ENCODE results near the gene CDC23. TPM values are rescaled to one million over a fixed set of nuclear protein-coding genes. Genes with fewer than 3 reads are reported as not detected.

CDC23 gene
- total RNA-seq, 1 experiment from 2014 or later, result 41.3 TPM

- Histone ChIP-seq H2BK5ac (ENCODE audit: insufficient read length, low read length) (no peak overlapping the region), H4K8ac (replicated peaks; ENCODE audit: insufficient read length, low read depth, low read length) (no peak overlapping the region), H3K23ac (ENCODE audit: insufficient read length, low read depth, low read length) (no peak overlapping the region), H3K27ac (ENCODE audit: insufficient read length, low read depth, low read length) (no peak overlapping the region), H2BK12ac (ENCODE audit: insufficient read length, low read depth, low read length) (no peak overlapping the region), H3K23me2 (ENCODE audit: insufficient read length, low read depth, low read length, poor library complexity, severe bottlenecking) (peaks cover 5% of the 10 kb centered on the region), H3K27me3 (ENCODE audit: insufficient read depth, low read length) (no peaks in the 10 kb centered on the region; the same call in 1 of the 2 replicates), H3K79me2 (ENCODE audit: insufficient read depth, low read length) (no peaks in the 10 kb centered on the region), H2BK120ac (ENCODE audit: low read depth, low read length, poor library complexity, severe bottlenecking) (no peak overlapping the region), H3T11ph (ENCODE audit: low read length) (no peak overlapping the region), H2AFZ (ENCODE audit: low read length) (no peak overlapping the region), H2BK15ac (ENCODE audit: low read depth, low read length) (no peak overlapping the region), H3K4me2 (ENCODE audit: insufficient read depth, insufficient read length, low read length) (no peak overlapping the region), H3K4ac (ENCODE audit: low read depth, low read length) (no peak overlapping the region), H4K91ac (ENCODE audit: insufficient read length, low read depth, low read length) (no peak overlapping the region), H3K79me1 (ENCODE audit: insufficient read depth, low read depth, low read length, poor library complexity, severe bottlenecking) (no peaks in the 10 kb centered on the region), H2AK5ac (ENCODE audit: insufficient read length, low read length) (no peak overlapping the region), H3K14ac (ENCODE audit: insufficient read depth, low read length) (no peak overlapping the region), H3K4me1 (ENCODE audit: insufficient read depth, low read length) (no peaks in the 10 kb centered on the region), H4K5ac (ENCODE audit: insufficient read length, low read depth, low read length) (no peak overlapping the region), H3K9ac (ENCODE audit: extremely low read depth, insufficient read length, low read length) (no peak overlapping the region), H3K9me3 (ENCODE audit: control insufficient read depth, low read depth, low read length) (no peaks in the 10 kb centered on the region), H3K18ac (ENCODE audit: insufficient read length, low read depth, low read length) (no peak overlapping the region), H4K20me1 (ENCODE audit: control insufficient read depth, insufficient read depth, insufficient read length) (no peaks in the 10 kb centered on the region), H3K56ac (ENCODE audit: insufficient read length, low read depth, low read length) (no peak overlapping the region), H2BK20ac (ENCODE audit: low read depth, low read length, poor library complexity, severe bottlenecking) (no peak overlapping the region)
- Mint-ChIP-seq H3K27me3 (ENCODE audit: low read depth) (peaks cover 6% of the 10 kb centered on the region), H3K4me3 (no peak overlapping the region), H3K36me3 (ENCODE audit: insufficient read depth in 1 of 3, low read depth in 3 of 3) (no peaks in the 10 kb centered on the region), H3K4me1 (peaks cover 6% of the 10 kb centered on the region in 2 experiments), H3K27ac (no peak overlapping the region), H3K9me3 (0 out of 5 replicates have a peak, but pooled peaks cover 0 to 3% of the 10 kb centered on the region in 2 experiments)
- TF ChIP-seq CTCF (conservative IDR thresholded peaks at IDR 0.05), result no peak
- WGBS (ENCODE audit: extremely low coverage, insufficient read length, low lambda C conversion rate), result no CpG with 5 or more reads among the region's 4 CpGs
- DNase-seq, result no peak
Observed at GRCh38 chr5:138140268-138140667, 72.9 kb downstream of the CDC23 start.

Measured in H9 (cell line).